Measurements from ENCODE around the gene PCSK1N. TPM values are rescaled to one million over a fixed set of nuclear protein-coding genes. Genes with fewer than 3 reads are reported as not detected.

Gene PCSK1N
- total and polyA plus RNA-seq, 2 donors (not counting 3 experiments of a cell fraction or from before 2014, with no cell fraction given) = 0.44 TPM; not detected in 1

- Histone ChIP-seq H3K4me2 (ENCODE audit: insufficient read depth, low read length) (peak overlapping the region; percentile 62), H3K9me1 (replicated peaks; ENCODE audit: control insufficient read depth, extremely low read depth, insufficient read depth, low read length) (no peaks in the 10 kb centered on the region), H3K4me3 (replicated peaks in 1 of 3; ENCODE audit: insufficient read depth in 1 of 3, low read depth in 1 of 3, low read length in 3 of 3) (peak overlapping the region; percentile 26 to 56 (median 42)), H3K27ac (ENCODE audit: insufficient read depth, low read depth, low read length) (peak overlapping the region; percentile 81), H3K36me3 (ENCODE audit: control insufficient read depth in 2 of 2, extremely low read depth in 1 of 2, insufficient read depth in 2 of 2, low read length in 2 of 2) (no peaks in the 10 kb centered on the region), H3K79me2 (ENCODE audit: control insufficient read depth, insufficient read depth, low read length) (no peaks in the 10 kb centered on the region), H4K20me1 (replicated peaks; ENCODE audit: control insufficient read depth, extremely low read depth, insufficient read depth, low read length) (no peaks in the 10 kb centered on the region), H3K4me1 (ENCODE audit: control insufficient read depth, extremely low read depth, insufficient read depth, low read length) (peaks cover 4% of the 10 kb centered on the region), H3K9ac (replicated peaks; ENCODE audit: extremely low read depth, insufficient read depth, low read length) (peak overlapping the region; percentile 78), H3K9me3 (replicated peaks; ENCODE audit: control insufficient read depth, insufficient read depth, low read length) (no peaks in the 10 kb centered on the region), H2AFZ (ENCODE audit: low read depth, low read length) (peak overlapping the region; percentile 80), H3K27me3 (ENCODE audit: control insufficient read depth in 2 of 2, insufficient read depth in 2 of 2, low read length in 2 of 2) (no peaks in the 10 kb centered on the region)
- CTCF ChIA-PET = no interaction called here
- no peak for FAIRE-seq
- dilution Hi-C loops (cut with MboI; ENCODE audit: extremely low pct_ligation_motif_present, low sequenced_read_pairs) (no loop called here), intact Hi-C loops (cut with micrococcal nuclease) (loop anchor here (1.0 to 2.0 kb wide), 6 partner anchors 63 to 323 kb away; partner anchors contain the start of genes GPKOW, SUV39H1 and TFE3)
- no peak for DNase-seq (ENCODE audit: low read depth, low spot score)
- TF ChIP-seq POLR2AphosphoS5 (IDR thresholded peaks at IDR 0.05; ENCODE audit: insufficient read depth, low read depth, low read length) = no peak
- no peak for TF ChIP-seq MYC (IDR thresholded peaks at IDR 0.05; ENCODE audit: low read depth, low read length)
- no peak for TF ChIP-seq MAX (IDR thresholded peaks at IDR 0.05; ENCODE audit: insufficient read depth, insufficient read length)
- TF ChIP-seq JUN (IDR thresholded peaks at IDR 0.05; ENCODE audit: borderline replicate concordance, insufficient read depth, insufficient read length, low read depth) = no peak
- no peak for TF ChIP-seq EZH2 (IDR thresholded peaks at IDR 0.05; ENCODE audit: borderline replicate concordance, low read depth, low read length, severe bottlenecking)
- TSS peak; percentile 91 for BruUV-seq (replicated peaks)
- POLR2A ChIA-PET = no interaction called here
These were observed 34.7 kb downstream of the PCSK1N start for GRCh38 chrX:48800574-48801279.

GRCh38 chrX:48798318-48798717 is 37.1 kb downstream of the PCSK1N start:
- intact Hi-C loops (cut with micrococcal nuclease) (no loop called here), dilution Hi-C loops (cut with MboI; ENCODE audit: extremely low pct_ligation_motif_present, low sequenced_read_pairs) (no loop called here)
- Histone ChIP-seq H4K20me1 (replicated peaks; ENCODE audit: control insufficient read depth, extremely low read depth, insufficient read depth, low read length) (no peaks in the 10 kb centered on the region), H3K79me2 (ENCODE audit: control insufficient read depth, insufficient read depth, low read length) (no peaks in the 10 kb centered on the region), H2AFZ (ENCODE audit: low read depth, low read length) (no peak overlapping the region), H3K4me2 (ENCODE audit: insufficient read depth, low read length) (no peak overlapping the region), H3K27me3 (ENCODE audit: control insufficient read depth in 2 of 2, insufficient read depth in 2 of 2, low read length in 2 of 2) (no peaks in the 10 kb centered on the region), H3K9me1 (replicated peaks; ENCODE audit: control insufficient read depth, extremely low read depth, insufficient read depth, low read length) (no peaks in the 10 kb centered on the region), H3K4me3 (replicated peaks in 1 of 3; ENCODE audit: insufficient read depth in 1 of 3, low read depth in 1 of 3, low read length in 3 of 3) (no peak overlapping the region), H3K36me3 (ENCODE audit: control insufficient read depth in 2 of 2, extremely low read depth in 1 of 2, insufficient read depth in 2 of 2, low read length in 2 of 2) (no peaks in the 10 kb centered on the region), H3K27ac (ENCODE audit: insufficient read depth, low read depth, low read length) (no peak overlapping the region), H3K4me1 (ENCODE audit: control insufficient read depth, extremely low read depth, insufficient read depth, low read length) (peaks cover 4% of the 10 kb centered on the region), H3K9ac (replicated peaks; ENCODE audit: extremely low read depth, insufficient read depth, low read length) (no peak overlapping the region), H3K9me3 (replicated peaks; ENCODE audit: control insufficient read depth, insufficient read depth, low read length) (no peaks in the 10 kb centered on the region)
- ChIA-PET POLR2A (no interaction called here), CTCF (no interaction called here)
- BruUV-seq (replicated peaks) = no TSS peak
- TF ChIP-seq MAX (IDR thresholded peaks at IDR 0.05; ENCODE audit: insufficient read depth, insufficient read length) = no peak
- TF ChIP-seq POLR2A (IDR thresholded peaks at IDR 0.05; ENCODE audit: low read depth, low read length) = no peak
- no peak for TF ChIP-seq POLR2AphosphoS5 (IDR thresholded peaks at IDR 0.05; ENCODE audit: insufficient read depth, low read depth, low read length)
- FAIRE-seq (no peak), DNase-seq (ENCODE audit: low read depth, low spot score) (no peak)

Measured in endothelial cell of umbilical vein (primary cell).